ENCODE data around the gene MED25.

- TF ChIP-seq CTCF (conservative IDR thresholded peaks at IDR 0.05; ENCODE audit: low read depth, low read length) (no peak), EZH2 (IDR thresholded peaks at IDR 0.05; ENCODE audit: borderline replicate concordance, low read depth, low read length, poor library complexity, severe bottlenecking) (no peak)
Measured at GRCh38 chr19:49805822-49806619, 12.1 kb upstream of the MED25 start.
